Endothelial cell of umbilical vein (primary cell): ENCODE measurements around the gene FILIP1.

Experiments
- EZH2 ChIP-seq: IDR thresholded peaks from 2 replicates; pipeline ENCODE4 v1.6.1; 2012; ENCODE audit warnings: borderline replicate concordance, low read depth, mild to moderate bottlenecking, moderate library complexity, low read length, inconsistent platforms; ENCODE audit not compliant: severe bottlenecking
- GATA2 ChIP-seq: IDR thresholded peaks from 2 replicates; pipeline ENCODE4 v1.7.0; 2011; ENCODE audit warnings: low read depth, mild to moderate bottlenecking, moderate library complexity, mixed read lengths, low read length; ENCODE audit not compliant: insufficient read length, insufficient read depth
- JUN ChIP-seq: IDR thresholded peaks from 2 replicates; pipeline ENCODE4 v1.6.1; 2011; ENCODE audit warnings: borderline replicate concordance, low read depth; ENCODE audit not compliant: insufficient read length, insufficient read depth
- MYC ChIP-seq: IDR thresholded peaks from one replicate; pipeline ENCODE4 v1.6.1; 2011; ENCODE audit warnings: mild to moderate bottlenecking, low read depth, low read length
- POLR2A ChIP-seq: IDR thresholded peaks from 2 replicates; pipeline ENCODE4 v1.6.1; 2012; ENCODE audit warnings: low read depth, mild to moderate bottlenecking, control low read depth, low read length
- TF ChIP-seq, protein P1 (sequence below), 2 donors: IDR thresholded peaks; 1 replicate in 1 of 2; 2 replicates in 1 of 2; pipeline ENCODE4 v1.5.1; 2011; ENCODE audit warnings: low read length in 2 of 2, mild to moderate bottlenecking in 2 of 2, moderate library complexity in 2 of 2, control low read depth in 1 of 2, inconsistent platforms in 1 of 2, low read depth in 1 of 2; ENCODE audit not compliant: insufficient read depth in 1 of 2; ENCODE audit errors: extremely low read depth in 1 of 2
- TF ChIP-seq, protein P2 (sequence below): IDR thresholded peaks from 2 replicates; pipeline ENCODE4 v1.6.1; 2011; ENCODE audit not compliant: insufficient read depth, insufficient read length

DNA sequence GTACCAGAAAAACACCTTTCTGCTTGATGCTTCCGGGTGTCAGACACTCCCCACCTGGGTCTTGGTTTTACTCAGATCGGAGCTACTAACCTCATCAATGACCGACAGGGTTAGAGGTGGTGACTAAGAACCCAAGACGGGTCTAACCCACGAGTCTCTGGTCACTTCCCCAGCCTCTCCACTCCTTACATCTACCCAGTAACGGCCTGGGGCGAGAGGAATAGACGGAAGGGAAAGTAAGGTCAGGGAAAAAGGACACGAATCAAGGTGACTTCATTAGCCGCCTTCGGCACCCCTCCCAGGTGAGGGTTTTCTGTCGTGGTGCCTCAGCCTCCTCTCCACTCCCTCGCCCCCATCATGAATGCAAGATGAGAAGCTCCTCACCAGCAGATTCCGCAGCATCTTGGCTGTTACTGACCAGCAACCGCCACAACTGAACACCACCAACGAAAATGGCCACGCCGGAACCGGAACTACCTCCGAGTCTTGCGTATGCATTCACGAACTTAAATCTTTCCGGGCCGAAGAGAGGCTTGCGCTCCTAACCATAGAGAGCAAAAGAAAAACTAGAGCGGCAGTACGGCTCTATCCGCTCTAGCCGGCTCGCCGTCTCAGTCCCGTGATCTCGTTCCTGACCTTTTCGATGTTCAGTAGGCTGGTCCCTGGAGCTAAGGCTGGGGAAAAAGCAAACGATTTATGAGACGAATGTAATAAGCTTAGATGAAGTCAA is 250.1 kb downstream of the FILIP1 start, which contains the start of gene COX7A2:
- TF ChIP-seq POLR2A (peak; percentile 89), JUN (no peak), EZH2 (no peak), MYC (no peak), GATA2 (no peak)
- TF ChIP-seq, protein P1, sequence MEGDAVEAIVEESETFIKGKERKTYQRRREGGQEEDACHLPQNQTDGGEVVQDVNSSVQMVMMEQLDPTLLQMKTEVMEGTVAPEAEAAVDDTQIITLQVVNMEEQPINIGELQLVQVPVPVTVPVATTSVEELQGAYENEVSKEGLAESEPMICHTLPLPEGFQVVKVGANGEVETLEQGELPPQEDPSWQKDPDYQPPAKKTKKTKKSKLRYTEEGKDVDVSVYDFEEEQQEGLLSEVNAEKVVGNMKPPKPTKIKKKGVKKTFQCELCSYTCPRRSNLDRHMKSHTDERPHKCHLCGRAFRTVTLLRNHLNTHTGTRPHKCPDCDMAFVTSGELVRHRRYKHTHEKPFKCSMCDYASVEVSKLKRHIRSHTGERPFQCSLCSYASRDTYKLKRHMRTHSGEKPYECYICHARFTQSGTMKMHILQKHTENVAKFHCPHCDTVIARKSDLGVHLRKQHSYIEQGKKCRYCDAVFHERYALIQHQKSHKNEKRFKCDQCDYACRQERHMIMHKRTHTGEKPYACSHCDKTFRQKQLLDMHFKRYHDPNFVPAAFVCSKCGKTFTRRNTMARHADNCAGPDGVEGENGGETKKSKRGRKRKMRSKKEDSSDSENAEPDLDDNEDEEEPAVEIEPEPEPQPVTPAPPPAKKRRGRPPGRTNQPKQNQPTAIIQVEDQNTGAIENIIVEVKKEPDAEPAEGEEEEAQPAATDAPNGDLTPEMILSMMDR (IDR thresholded peaks at IDR 0.05; ENCODE audit: extremely low read depth in 1 of 2, insufficient read depth in 1 of 2, low read depth in 1 of 2, low read length in 2 of 2), result no peak
- TF ChIP-seq, protein P2, sequence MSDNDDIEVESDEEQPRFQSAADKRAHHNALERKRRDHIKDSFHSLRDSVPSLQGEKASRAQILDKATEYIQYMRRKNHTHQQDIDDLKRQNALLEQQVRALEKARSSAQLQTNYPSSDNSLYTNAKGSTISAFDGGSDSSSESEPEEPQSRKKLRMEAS, result no peak
